GM23338 (cell line): ENCODE results near the gene LYRM2. TPM values are rescaled to one million over a fixed set of nuclear protein-coding genes. Genes with fewer than 3 reads are reported as not detected.
"Not testable (repeated sequence)": the region's sequence is repeated elsewhere in the genome, so short reads cannot be mapped to it uniquely, and the experiment has no call there.

Experiments used
- ATAC-seq: fragments of 200-7000 bp; cut with Tn5 transposase; 3 replicates; pipeline ENCODE4 v1.9.1; 2020
- DNase-seq: peaks from one replicate; pipeline ENCODE4 v3.0.0-alpha.2; 2015; ENCODE audit warnings: low spot score
- H2AFZ ChIP-seq: fragments of 200-600 bp; sonication (generic); 2 replicates; pipeline ENCODE4 v1.8.0; 2016; ENCODE audit warnings: antibody characterized with exemption, mild to moderate bottlenecking, moderate library complexity
- H3F3A ChIP-seq: fragments of 200-600 bp; sonication (generic); replicated peaks from 2 replicates; pipeline ENCODE4 v1.8.0; 2017; ENCODE audit warnings: antibody characterized with exemption, mixed run types, low read depth
- H3K27ac ChIP-seq: fragments of 200-600 bp; sonication (generic); 2 replicates; pipeline ENCODE4 v1.6.1; 2016; ENCODE audit warnings: low read depth
- H3K27me3 ChIP-seq: fragments of 200-600 bp; sonication (generic); 2 replicates; pipeline ENCODE4 v1.8.0; 2016; ENCODE audit warnings: mild to moderate bottlenecking, mixed run types, moderate library complexity; ENCODE audit not compliant: insufficient read depth
- H3K36me3 ChIP-seq: fragments of 200-600 bp; sonication (generic); 2 replicates; pipeline ENCODE4 v1.8.0; 2016; ENCODE audit warnings: mild to moderate bottlenecking; ENCODE audit not compliant: insufficient read depth
- H3K4me1 ChIP-seq: fragments of 200-600 bp; sonication (generic); 2 replicates; pipeline ENCODE4 v1.8.0; 2016; ENCODE audit warnings: mild to moderate bottlenecking, moderate library complexity; ENCODE audit not compliant: insufficient read depth
- H3K4me2 ChIP-seq: fragments of 200-600 bp; sonication (generic); 2 replicates; pipeline ENCODE4 v1.7.1; 2017; ENCODE audit warnings: mixed run types
- H3K4me3 ChIP-seq: fragments of 200-600 bp; sonication (generic); 2 replicates; pipeline ENCODE4 v1.6.1; 2016; ENCODE audit warnings: mixed run types
- H3K79me2 ChIP-seq: fragments of 200-600 bp; sonication (generic); replicated peaks from 2 replicates; pipeline ENCODE4 v1.8.0; 2017; ENCODE audit warnings: mild to moderate bottlenecking; ENCODE audit not compliant: insufficient read depth
- H3K9me2 ChIP-seq: fragments of 200-600 bp; sonication (generic); 2 replicates; pipeline ENCODE4 v1.8.0; 2017; ENCODE audit not compliant: insufficient read depth
- H4K20me1 ChIP-seq: fragments of 200-600 bp; sonication (generic); replicated peaks from 2 replicates; pipeline ENCODE4 v1.8.0; 2017; ENCODE audit warnings: mild to moderate bottlenecking; ENCODE audit not compliant: insufficient read depth
- H3K27ac Mint-ChIP-seq: 2 replicates; pipeline ENCODE4 v1.8.0; 2020; ENCODE audit warnings: inconsistent platforms, mild to moderate bottlenecking, moderate library complexity, mixed read lengths
- H3K27me3 Mint-ChIP-seq: 3 replicates; pipeline ENCODE4 v1.8.0; 2022; ENCODE audit warnings: low read depth, mild to moderate bottlenecking, moderate library complexity, mixed read lengths, inconsistent platforms; ENCODE audit not compliant: insufficient read depth, poor library complexity
- H3K36me3 Mint-ChIP-seq: 3 replicates; pipeline ENCODE4 v1.8.0; 2021; ENCODE audit warnings: low read depth, mild to moderate bottlenecking, inconsistent platforms, moderate library complexity, mixed read lengths
- H3K4me1 Mint-ChIP-seq: 3 replicates; pipeline ENCODE4 v1.8.0; 2020; ENCODE audit warnings: mild to moderate bottlenecking, inconsistent platforms, mixed read lengths
- H3K4me3 Mint-ChIP-seq: 3 replicates; pipeline ENCODE4 v1.8.0; 2021; ENCODE audit warnings: moderate library complexity, mild to moderate bottlenecking, inconsistent platforms, mixed read lengths
- H3K9me3 Mint-ChIP-seq: 3 replicates; pipeline ENCODE4 v1.8.0; 2020; ENCODE audit warnings: moderate library complexity, mild to moderate bottlenecking, inconsistent platforms, mixed read lengths
- EZH2phosphoT487 ChIP-seq: fragments of 200-600 bp; sonication (generic); IDR thresholded peaks from one replicate; pipeline ENCODE4 v1.8.1; 2018; ENCODE audit warnings: antibody characterized with exemption; ENCODE audit not compliant: unreplicated experiment
- JUNB ChIP-seq: IDR thresholded peaks from one replicate; pipeline ENCODE4 v1.6.1; 2016; ENCODE audit warnings: antibody characterized with exemption; ENCODE audit not compliant: unreplicated experiment
- NANOG ChIP-seq: IDR thresholded peaks from 2 replicates; pipeline ENCODE4 v1.6.1; 2016; ENCODE audit warnings: antibody characterized with exemption, borderline replicate concordance
- POLR2AphosphoS5 ChIP-seq: IDR thresholded peaks from 2 replicates; pipeline ENCODE4 v1.6.1; 2016; ENCODE audit warnings: antibody characterized with exemption, low read depth
- STAT1 ChIP-seq: IDR thresholded peaks from one replicate; pipeline ENCODE4 v1.6.1; 2016; ENCODE audit warnings: antibody characterized with exemption; ENCODE audit not compliant: unreplicated experiment
- ZNF114 ChIP-seq: fragments of 250-450 bp; sonication (Bioruptor Pico); IDR thresholded peaks from 2 replicates; pipeline ENCODE4 v1.5.0; 2020; ENCODE audit warnings: mild to moderate bottlenecking, moderate library complexity
- ZNF331 ChIP-seq: fragments of 250-450 bp; sonication (Bioruptor Pico); IDR thresholded peaks from 2 replicates; pipeline ENCODE4 v1.5.0; 2020; ENCODE audit warnings: low read depth, mild to moderate bottlenecking, moderate library complexity
- polyA plus RNA-seq: library from polyadenylated mRNA; unstranded; fragments of >200 nt; fragmentation: Nextera tagmentation; extraction: Ambion mirVana; gene quantifications from 2 replicates; pipeline ENCODE4 v1.2.1, GENCODE V29; 2016
- total RNA-seq: library from RNA; depleted of rRNA; stranded (reverse); fragments of >200 nt; shearing (Covaris generic); gene quantifications from 2 replicates; pipeline ENCODE4 v1.2.3, GENCODE V29; 2014
- TF ChIP-seq, protein P1 (sequence below): IDR thresholded peaks from one replicate; pipeline ENCODE4 v1.6.1; 2018; ENCODE audit warnings: antibody characterized with exemption; ENCODE audit not compliant: unreplicated experiment
- TF ChIP-seq, protein P2 (sequence below), 2 experiments: fragments of 200-600 bp in 1 of 2; sonication (generic) in 1 of 2; conservative IDR thresholded peaks; 2 replicates each; pipeline versions ENCODE4 v1.5.1 to v1.6.1; 2016 to 2017; ENCODE audit warnings: antibody characterized with exemption in 2 of 2, low read depth in 2 of 2, mild to moderate bottlenecking in 2 of 2, moderate library complexity in 1 of 2

The LYRM2 gene
- total and polyA plus RNA-seq, 2 experiments from 2014 or later, result 20.3 to 67.3 TPM

DNA sequence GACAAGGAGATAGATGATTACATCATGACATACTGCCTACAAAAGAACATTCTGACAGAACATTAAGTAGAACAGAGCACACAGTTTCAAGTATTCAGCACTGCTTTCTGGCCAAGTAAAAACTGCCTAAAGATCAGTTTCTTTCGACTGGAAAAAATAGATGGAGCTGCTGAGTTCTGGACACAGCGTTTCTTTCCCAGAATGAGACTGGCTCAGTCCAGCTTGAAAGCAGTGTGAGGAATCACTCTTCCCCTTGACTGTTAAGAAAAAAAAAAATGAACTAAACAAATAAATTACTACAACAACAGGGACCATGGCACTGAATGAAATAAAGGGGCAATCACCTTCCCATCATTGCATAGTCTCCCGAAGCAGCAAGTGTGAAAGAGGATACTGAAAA, 4.4 kb upstream of the LYRM2 start:
- peaks cover under 1% of the 10 kb centered on the region; the same call in 1 of the 2 replicates for H3K4me1 ChIP-seq
- Mint-ChIP-seq H3K9me3 (no peaks in the 10 kb centered on the region; the same call in 2 of the 3 replicates), H3K27me3 (peaks cover 2% of the 10 kb centered on the region), H3K4me1 (peaks cover 11% of the 10 kb centered on the region), H3K4me3 (no peak overlapping the region), H3K27ac (no peak overlapping the region), H3K36me3 (peaks cover 73% of the 10 kb centered on the region)
- H4K20me1 ChIP-seq, result peaks cover 5% of the 10 kb centered on the region
- H3K27ac ChIP-seq, result no peak overlapping the region
- no peak overlapping the region for H2AFZ ChIP-seq
- no peak overlapping the region for H3K4me2 ChIP-seq
- H3K9me2 ChIP-seq, result no peaks in the 10 kb centered on the region
- peaks cover 2% of the 10 kb centered on the region; the same call in 1 of the 2 replicates for H3K79me2 ChIP-seq
- H3F3A ChIP-seq, result peaks cover 14% of the 10 kb centered on the region
- H3K27me3 ChIP-seq, result no peaks in the 10 kb centered on the region
- TF ChIP-seq NANOG (no peak), STAT1 (no peak), JUNB (no peak), EZH2phosphoT487 (no peak)
- TF ChIP-seq, protein P1, sequence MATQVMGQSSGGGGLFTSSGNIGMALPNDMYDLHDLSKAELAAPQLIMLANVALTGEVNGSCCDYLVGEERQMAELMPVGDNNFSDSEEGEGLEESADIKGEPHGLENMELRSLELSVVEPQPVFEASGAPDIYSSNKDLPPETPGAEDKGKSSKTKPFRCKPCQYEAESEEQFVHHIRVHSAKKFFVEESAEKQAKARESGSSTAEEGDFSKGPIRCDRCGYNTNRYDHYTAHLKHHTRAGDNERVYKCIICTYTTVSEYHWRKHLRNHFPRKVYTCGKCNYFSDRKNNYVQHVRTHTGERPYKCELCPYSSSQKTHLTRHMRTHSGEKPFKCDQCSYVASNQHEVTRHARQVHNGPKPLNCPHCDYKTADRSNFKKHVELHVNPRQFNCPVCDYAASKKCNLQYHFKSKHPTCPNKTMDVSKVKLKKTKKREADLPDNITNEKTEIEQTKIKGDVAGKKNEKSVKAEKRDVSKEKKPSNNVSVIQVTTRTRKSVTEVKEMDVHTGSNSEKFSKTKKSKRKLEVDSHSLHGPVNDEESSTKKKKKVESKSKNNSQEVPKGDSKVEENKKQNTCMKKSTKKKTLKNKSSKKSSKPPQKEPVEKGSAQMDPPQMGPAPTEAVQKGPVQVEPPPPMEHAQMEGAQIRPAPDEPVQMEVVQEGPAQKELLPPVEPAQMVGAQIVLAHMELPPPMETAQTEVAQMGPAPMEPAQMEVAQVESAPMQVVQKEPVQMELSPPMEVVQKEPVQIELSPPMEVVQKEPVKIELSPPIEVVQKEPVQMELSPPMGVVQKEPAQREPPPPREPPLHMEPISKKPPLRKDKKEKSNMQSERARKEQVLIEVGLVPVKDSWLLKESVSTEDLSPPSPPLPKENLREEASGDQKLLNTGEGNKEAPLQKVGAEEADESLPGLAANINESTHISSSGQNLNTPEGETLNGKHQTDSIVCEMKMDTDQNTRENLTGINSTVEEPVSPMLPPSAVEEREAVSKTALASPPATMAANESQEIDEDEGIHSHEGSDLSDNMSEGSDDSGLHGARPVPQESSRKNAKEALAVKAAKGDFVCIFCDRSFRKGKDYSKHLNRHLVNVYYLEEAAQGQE, result no peak
- H3K36me3 ChIP-seq, result peaks cover 58% of the 10 kb centered on the region
- H3K4me3 ChIP-seq, result no peak overlapping the region
- no peak for DNase-seq
- no peak for ATAC-seq

DNA sequence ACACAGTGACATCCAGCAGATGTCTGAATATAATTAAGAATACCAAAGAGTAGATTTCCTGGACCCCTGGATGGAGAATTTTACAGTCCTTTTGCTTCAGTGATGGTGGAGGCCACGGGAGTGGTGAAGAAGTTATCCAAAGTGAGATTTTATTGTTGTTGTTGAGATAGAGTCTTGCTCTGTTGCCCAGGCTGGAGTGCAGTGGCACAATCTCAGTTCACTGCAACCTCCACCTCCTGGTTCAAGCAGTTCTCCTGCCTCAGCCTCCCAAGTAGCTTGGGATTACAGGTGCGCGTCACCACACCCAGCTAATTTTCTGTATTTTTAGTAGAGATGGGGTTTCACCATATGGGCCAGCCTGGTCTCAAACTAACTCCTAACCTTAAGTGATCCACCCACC, 3.0 kb upstream of the LYRM2 start:
- H3K36me3 ChIP-seq, result peaks cover 47% of the 10 kb centered on the region
- ATAC-seq, H3K27ac Mint-ChIP-seq: not testable (repeated sequence)

DNA sequence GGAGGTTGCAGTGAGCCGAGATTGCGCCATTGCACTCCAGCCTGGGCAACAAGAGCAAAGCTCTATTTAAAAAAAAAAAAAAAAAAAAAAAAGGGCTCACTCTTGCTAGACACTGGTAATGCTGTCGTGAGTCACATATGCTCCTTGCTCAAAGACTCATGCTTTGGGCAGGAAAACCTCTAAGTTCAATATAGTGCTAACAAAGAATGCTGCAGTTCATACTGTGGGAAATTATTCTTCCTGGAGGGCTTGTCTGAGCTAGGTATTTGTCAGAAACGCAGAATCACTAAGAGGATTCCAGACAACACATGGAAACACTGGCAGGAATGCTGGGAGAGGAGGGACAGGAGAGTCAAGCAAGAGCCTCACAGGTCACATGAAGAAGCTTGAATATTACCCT, 2.3 kb upstream of the LYRM2 start:
- Histone ChIP-seq H3K4me3 (no peak overlapping the region), H3K4me2 (no peak overlapping the region), H3K4me1 (peaks cover 6% of the 10 kb centered on the region), H3K27ac (peak overlapping the region; percentile 42; the same call in 1 of the 2 replicates), H2AFZ (no peak overlapping the region), H3F3A (peaks cover 15% of the 10 kb centered on the region), H3K36me3 (peaks cover 40% of the 10 kb centered on the region), H4K20me1 (peaks cover 5% of the 10 kb centered on the region; the same call in 1 of the 2 replicates), H3K27me3 (no peaks in the 10 kb centered on the region), H3K9me2 (no peaks in the 10 kb centered on the region), H3K79me2 (peaks cover 7% of the 10 kb centered on the region; the same call in 1 of the 2 replicates)
- H3K4me3 Mint-ChIP-seq, result no peak overlapping the region
- no peak for ATAC-seq
- no peak overlapping the region for H3K27ac Mint-ChIP-seq
- TF ChIP-seq ZNF114 (CRISPR knock-in tag) (no peak), NANOG (no peak), STAT1 (no peak), POLR2AphosphoS5 (peak; percentile 32; the same call in 1 of the 2 replicates), ZNF331 (CRISPR knock-in tag) (no peak)
- TF ChIP-seq, protein P2, sequence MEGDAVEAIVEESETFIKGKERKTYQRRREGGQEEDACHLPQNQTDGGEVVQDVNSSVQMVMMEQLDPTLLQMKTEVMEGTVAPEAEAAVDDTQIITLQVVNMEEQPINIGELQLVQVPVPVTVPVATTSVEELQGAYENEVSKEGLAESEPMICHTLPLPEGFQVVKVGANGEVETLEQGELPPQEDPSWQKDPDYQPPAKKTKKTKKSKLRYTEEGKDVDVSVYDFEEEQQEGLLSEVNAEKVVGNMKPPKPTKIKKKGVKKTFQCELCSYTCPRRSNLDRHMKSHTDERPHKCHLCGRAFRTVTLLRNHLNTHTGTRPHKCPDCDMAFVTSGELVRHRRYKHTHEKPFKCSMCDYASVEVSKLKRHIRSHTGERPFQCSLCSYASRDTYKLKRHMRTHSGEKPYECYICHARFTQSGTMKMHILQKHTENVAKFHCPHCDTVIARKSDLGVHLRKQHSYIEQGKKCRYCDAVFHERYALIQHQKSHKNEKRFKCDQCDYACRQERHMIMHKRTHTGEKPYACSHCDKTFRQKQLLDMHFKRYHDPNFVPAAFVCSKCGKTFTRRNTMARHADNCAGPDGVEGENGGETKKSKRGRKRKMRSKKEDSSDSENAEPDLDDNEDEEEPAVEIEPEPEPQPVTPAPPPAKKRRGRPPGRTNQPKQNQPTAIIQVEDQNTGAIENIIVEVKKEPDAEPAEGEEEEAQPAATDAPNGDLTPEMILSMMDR (conservative IDR thresholded peaks at IDR 0.05; ENCODE audit: low read depth in 2 of 2), result no peak
- peaks cover 2% of the 10 kb centered on the region for H3K27me3 Mint-ChIP-seq
- DNase-seq, result peak; percentile 9
- H3K36me3 Mint-ChIP-seq, result peaks cover 67% of the 10 kb centered on the region
- H3K9me3 Mint-ChIP-seq, result no peaks in the 10 kb centered on the region; the same call in 2 of the 3 replicates
- peaks cover 15% of the 10 kb centered on the region for H3K4me1 Mint-ChIP-seq

More for the DNA sequence above, 3.0 kb upstream of the LYRM2 start:
- peaks cover 67% of the 10 kb centered on the region for H3K36me3 Mint-ChIP-seq
- H3K27ac ChIP-seq, H3K4me2 ChIP-seq, DNase-seq, H4K20me1 ChIP-seq, H3K79me2 ChIP-seq, H3K27me3 Mint-ChIP-seq, H3K27me3 ChIP-seq, H2AFZ ChIP-seq, H3K4me3 ChIP-seq, H3K4me1 ChIP-seq, H3K9me3 Mint-ChIP-seq, H3K4me3 Mint-ChIP-seq, H3K9me2 ChIP-seq: not testable (repeated sequence)
- H3K4me1 Mint-ChIP-seq, result peaks cover 15% of the 10 kb centered on the region
- H3F3A ChIP-seq, result peaks cover 15% of the 10 kb centered on the region
